Muscle layer of duodenum (tissue), 2 donors: Measurements from ENCODE around the gene NRXN3.
"Not testable (repeated sequence)": the region's sequence is repeated elsewhere in the genome, so short reads cannot be mapped to it uniquely, and the experiment has no call there.

Experiments
- H3K27ac ChIP-seq: one replicate; pipeline ENCODE4 v1.7.0; 2013; ENCODE audit warnings: mild to moderate bottlenecking, low read length
- H3K27me3 ChIP-seq: one replicate; pipeline ENCODE4 v1.7.0; 2013; ENCODE audit warnings: low read depth, mild to moderate bottlenecking, control low read depth, low read length
- H3K36me3 ChIP-seq, 2 donors: one replicate each; pipeline ENCODE4 v1.7.0; 2013; ENCODE audit warnings: low read length in 2 of 2, control low read depth in 1 of 2, mild to moderate bottlenecking in 1 of 2; ENCODE audit not compliant: insufficient read depth in 2 of 2, control insufficient read depth in 1 of 2
- H3K4me1 ChIP-seq, 2 donors: one replicate each; pipeline ENCODE4 v1.7.0; 2013; ENCODE audit warnings: low read length in 2 of 2, mild to moderate bottlenecking in 2 of 2, control low read depth in 1 of 2, moderate library complexity in 1 of 2; ENCODE audit not compliant: insufficient read depth in 2 of 2, control insufficient read depth in 1 of 2
- H3K4me3 ChIP-seq, 2 donors: one replicate each; pipeline ENCODE4 v1.7.0; 2013; ENCODE audit warnings: low read length in 2 of 2, low read depth in 1 of 2, mild to moderate bottlenecking in 1 of 2
- H3K9me3 ChIP-seq, 2 donors: one replicate each; pipeline ENCODE4 v1.7.0; 2013; ENCODE audit warnings: low read length in 2 of 2, control low read depth in 1 of 2, mild to moderate bottlenecking in 1 of 2; ENCODE audit not compliant: control insufficient read depth in 1 of 2
- donor health status: healthy.

Gene NRXN3

GRCh38 chr14:78448164-78449094, 278.3 kb downstream of the NRXN3 start:
- H3K27me3 ChIP-seq: no peaks in the 10 kb centered on the region
- no peaks in the 10 kb centered on the region for H3K4me1 ChIP-seq
- H3K36me3 ChIP-seq: no peaks in the 10 kb centered on the region
- H3K4me3 ChIP-seq: no peak overlapping the region
- no peak overlapping the region for H3K27ac ChIP-seq
- H3K9me3 ChIP-seq: no peaks in the 10 kb centered on the region

- H3K9me3 ChIP-seq: no peaks in the 10 kb centered on the region
- H3K27ac ChIP-seq: no peak overlapping the region
- H3K27me3 ChIP-seq: no peaks in the 10 kb centered on the region
- H3K4me1 ChIP-seq: no peaks in the 10 kb centered on the region
- H3K36me3 ChIP-seq: no peaks in the 10 kb centered on the region
- no peak overlapping the region for H3K4me3 ChIP-seq
Measured at GRCh38 chr14:78450669-78451318, 280.6 kb downstream of the NRXN3 start.

- no peak overlapping the region for H3K4me3 ChIP-seq
- H3K36me3 ChIP-seq: no peaks in the 10 kb centered on the region
- H3K4me1 ChIP-seq: no peaks in the 10 kb centered on the region
- H3K27ac ChIP-seq: no peak overlapping the region
- no peaks in the 10 kb centered on the region for H3K27me3 ChIP-seq
- H3K9me3 ChIP-seq: no peaks in the 10 kb centered on the region
Measured at GRCh38 chr14:78451319-78451695, 281.1 kb downstream of the NRXN3 start.

GRCh38 chr14:78455896-78456435, 285.8 kb downstream of the NRXN3 start:
- Histone ChIP-seq H3K27ac (no peak overlapping the region), H3K36me3 (no peaks in the 10 kb centered on the region), H3K4me1 (no peaks in the 10 kb centered on the region), H3K9me3 (no peaks in the 10 kb centered on the region), H3K4me3 (no peak overlapping the region), H3K27me3 (no peaks in the 10 kb centered on the region)

GRCh38 chr14:78469947-78470346, 299.8 kb downstream of the NRXN3 start:
- no peaks in the 10 kb centered on the region for H3K36me3 ChIP-seq
- peaks cover 0 to 5% of the 10 kb centered on the region in 2 donors for H3K9me3 ChIP-seq
- no peaks in the 10 kb centered on the region for H3K4me1 ChIP-seq
- H3K27ac ChIP-seq: no peak overlapping the region
- H3K27me3 ChIP-seq: no peaks in the 10 kb centered on the region
- no peak overlapping the region for H3K4me3 ChIP-seq

- no peaks in the 10 kb centered on the region for H3K36me3 ChIP-seq
- no peaks in the 10 kb centered on the region for H3K4me1 ChIP-seq
- no peaks in the 10 kb centered on the region for H3K27me3 ChIP-seq
- no peaks in the 10 kb centered on the region for H3K9me3 ChIP-seq
- H3K27ac ChIP-seq: no peak overlapping the region
- no peak overlapping the region for H3K4me3 ChIP-seq
Measured at GRCh38 chr14:78479127-78479780, 309.1 kb downstream of the NRXN3 start.

- Histone ChIP-seq H3K36me3 (no peaks in the 10 kb centered on the region), H3K27me3 (no peaks in the 10 kb centered on the region), H3K4me3 (no peak overlapping the region), H3K4me1 (no peaks in the 10 kb centered on the region), H3K9me3 (no peaks in the 10 kb centered on the region), H3K27ac (no peak overlapping the region)
Measured at GRCh38 chr14:78484028-78484427, 313.9 kb downstream of the NRXN3 start.

- H3K27me3 ChIP-seq: no peaks in the 10 kb centered on the region
- H3K36me3 ChIP-seq: no peaks in the 10 kb centered on the region
- H3K4me1 ChIP-seq: no peaks in the 10 kb centered on the region
- H3K27ac ChIP-seq: no peak overlapping the region
- no peaks in the 10 kb centered on the region for H3K9me3 ChIP-seq
- no peak overlapping the region for H3K4me3 ChIP-seq
Measured at GRCh38 chr14:78486081-78486480, 315.9 kb downstream of the NRXN3 start.

- H3K9me3 ChIP-seq: no peaks in the 10 kb centered on the region
- H3K27me3 ChIP-seq: no peaks in the 10 kb centered on the region
- no peaks in the 10 kb centered on the region for H3K4me1 ChIP-seq
- no peak overlapping the region for H3K27ac ChIP-seq
- H3K36me3 ChIP-seq: no peaks in the 10 kb centered on the region
- H3K4me3 ChIP-seq: no peak overlapping the region
Measured at GRCh38 chr14:78486621-78487020, 316.4 kb downstream of the NRXN3 start.

- not testable (repeated sequence) for H3K9me3 ChIP-seq, H3K27ac ChIP-seq, H3K4me1 ChIP-seq, H3K36me3 ChIP-seq, H3K27me3 ChIP-seq, H3K4me3 ChIP-seq
Measured at GRCh38 chr14:78487573-78487972, 317.4 kb downstream of the NRXN3 start.

GRCh38 chr14:78488938-78489337, 318.8 kb downstream of the NRXN3 start:
- H3K27ac ChIP-seq: no peak overlapping the region
- no peaks in the 10 kb centered on the region for H3K36me3 ChIP-seq
- no peaks in the 10 kb centered on the region for H3K27me3 ChIP-seq
- H3K9me3 ChIP-seq: no peaks in the 10 kb centered on the region
- H3K4me3 ChIP-seq: no peak overlapping the region
- H3K4me1 ChIP-seq: no peaks in the 10 kb centered on the region
